Omental fat pad (tissue), 4 donors: ENCODE data around the gene PODN. TPM values are rescaled to one million over a fixed set of nuclear protein-coding genes. Genes with fewer than 3 reads are reported as not detected.
A peak's percentile ranks its signal among the peaks of the same experiment; 100 is the strongest.

ENCODE experiments used
- ATAC-seq: fragments of 150-250 bp; one replicate; pipeline ENCODE4 v1.9.1; 2016; ENCODE audit warnings: mild to moderate bottlenecking, moderate library complexity; ENCODE audit not compliant: low FRiP score
- DNase-seq: peaks from one replicate; pipeline ENCODE4 v3.0.0-alpha.2; 2019; ENCODE audit warnings: low spot score
- CTCF ChIP-seq, 3 donors: fragments of 450-650 bp; IDR thresholded peaks; one replicate each; pipeline ENCODE4 v1.5.1; 2016 to 2017; ENCODE audit warnings: antibody characterized with exemption in 3 of 3, mild to moderate bottlenecking in 3 of 3, moderate library complexity in 2 of 3
- total RNA-seq, 4 donors: library from RNA; depleted of rRNA; stranded (reverse); fragments of >200 nt; gene quantifications; one replicate each; pipeline ENCODE4 v1.1.0, GENCODE V29; 2016

Gene PODN
- total RNA-seq, 4 donors from 2014 or later = 99.8 to 440 (median 251) TPM

DNA sequence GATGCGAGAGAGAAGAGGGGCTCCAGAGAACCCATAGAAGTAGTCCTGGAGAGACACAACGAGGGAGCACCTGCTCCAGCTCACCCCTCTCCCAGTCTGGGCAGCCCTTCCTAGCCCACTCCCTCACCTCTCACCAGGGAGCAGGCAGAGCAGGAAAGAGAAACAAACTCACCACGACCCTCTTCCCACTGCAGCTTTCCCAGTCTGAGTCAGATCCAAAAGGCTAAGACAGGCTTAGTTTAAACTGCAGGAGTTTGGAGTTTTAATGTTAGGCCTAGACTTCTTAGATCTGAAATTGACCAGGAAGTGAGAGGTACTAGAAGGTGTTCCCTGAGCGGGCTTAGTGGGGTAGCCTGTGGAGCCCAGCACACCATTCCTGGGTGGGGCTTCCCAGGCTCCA lies 50.8 kb downstream of the PODN start:
- TF ChIP-seq CTCF (IDR thresholded peaks at IDR 0.05) = no peak
- no peak for DNase-seq
- ATAC-seq = no peak

DNA sequence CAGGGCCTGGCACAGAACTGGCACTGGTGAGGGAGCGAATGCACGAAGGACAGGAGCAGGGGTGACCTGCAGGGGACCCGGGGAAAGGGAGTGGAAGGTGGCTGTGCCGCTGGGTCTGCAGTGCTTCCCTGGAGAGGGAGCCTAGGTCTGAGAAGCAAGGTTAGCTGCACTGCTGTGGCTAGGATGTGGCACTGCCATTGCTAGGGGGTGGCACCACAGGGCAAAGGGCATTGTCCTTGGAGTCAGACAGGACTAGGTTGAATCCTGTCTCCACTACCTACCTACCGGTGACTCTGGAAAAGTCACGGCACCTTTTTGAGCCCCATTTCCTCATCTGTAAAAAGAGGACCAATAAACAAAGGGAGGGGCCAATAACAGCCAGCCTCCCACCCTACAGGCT lies 52.1 kb downstream of the PODN start:
- ATAC-seq (no peak), DNase-seq (no peak)
- TF ChIP-seq CTCF (IDR thresholded peaks at IDR 0.05) = no peak

DNA sequence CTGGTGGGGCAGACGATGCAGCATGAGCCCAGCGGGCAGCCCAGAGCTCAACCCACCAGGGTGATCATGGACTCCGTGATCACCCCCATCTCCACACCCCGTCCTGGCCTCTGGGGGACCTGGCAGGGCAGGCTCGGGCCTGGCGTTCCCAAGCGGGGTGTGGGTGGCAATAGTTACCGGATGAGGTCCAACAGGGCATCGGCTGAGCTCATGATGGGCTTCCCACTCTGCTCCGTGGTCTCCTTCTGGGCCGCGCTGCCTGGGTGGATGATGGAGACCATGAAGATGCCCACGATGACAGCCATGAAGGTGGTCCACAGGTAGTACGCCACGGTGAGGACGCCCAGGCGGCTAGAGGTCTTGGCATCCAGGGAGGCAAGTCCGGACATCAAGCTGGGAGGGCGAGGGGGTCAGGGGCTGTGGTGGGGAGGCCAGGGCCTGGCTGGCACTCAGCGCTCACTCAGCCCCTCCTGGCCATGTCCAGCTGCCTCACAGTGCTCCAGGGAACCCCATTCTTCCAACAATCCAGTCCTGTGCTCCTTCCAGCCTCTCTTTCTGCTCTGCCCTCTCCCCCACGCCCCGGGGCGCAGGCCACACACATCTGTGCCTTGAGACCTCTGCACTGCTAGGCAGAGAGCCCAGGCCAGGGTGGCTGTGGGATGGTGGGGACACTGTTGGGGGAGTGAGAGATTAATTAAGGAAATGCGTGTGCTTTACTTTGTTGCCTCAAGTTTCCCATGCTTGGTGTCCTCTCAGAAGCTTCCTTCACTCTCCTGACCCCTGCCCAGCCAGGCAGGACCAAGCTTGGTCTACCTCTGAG lies 52.8 kb downstream of the PODN start:
- DNase-seq (no peak), ATAC-seq (no peak)
- TF ChIP-seq CTCF (IDR thresholded peaks at IDR 0.05) = no peak

GRCh38 chr1:53115403-53116306 lies 53.6 kb downstream of the PODN start:
- DNase-seq (no peak), ATAC-seq (peak; percentile 52)
- no peak for TF ChIP-seq CTCF (IDR thresholded peaks at IDR 0.05)

GRCh38 chr1:53116307-53116810 lies 54.3 kb downstream of the PODN start:
- no peak for ATAC-seq
- DNase-seq = no peak
- no peak for TF ChIP-seq CTCF (IDR thresholded peaks at IDR 0.05)

DNA sequence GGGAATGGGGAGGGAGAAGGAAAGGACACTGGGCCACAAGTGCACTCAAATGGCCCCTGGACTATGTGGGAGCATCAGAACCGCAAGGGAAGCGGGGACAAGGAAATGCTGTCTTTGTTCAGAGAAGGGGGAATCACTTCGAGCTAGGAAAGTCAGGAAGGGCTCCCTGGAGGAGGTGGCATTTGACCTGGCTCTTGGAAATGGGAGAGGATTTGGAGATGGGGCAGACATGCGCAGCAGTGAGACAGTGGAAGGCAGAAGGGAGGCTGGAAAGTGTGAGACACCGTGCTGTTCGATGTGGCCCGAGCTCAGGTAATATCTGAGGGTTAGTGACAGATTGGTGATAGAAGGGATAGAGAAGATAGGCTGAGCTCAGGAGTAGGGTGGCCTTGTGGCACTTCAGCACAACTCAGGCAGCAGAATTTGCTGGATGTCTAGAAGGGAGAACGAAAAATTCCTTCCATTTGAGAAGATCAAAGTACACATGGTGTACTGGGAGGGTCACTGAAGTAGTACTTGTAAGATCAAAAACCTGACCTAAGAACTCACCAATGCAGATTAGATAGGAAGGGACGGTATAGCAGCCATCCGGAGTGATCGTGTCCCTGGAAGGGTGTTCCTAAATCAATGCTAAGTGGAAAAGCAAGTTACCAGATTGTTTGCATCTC lies 55.1 kb downstream of the PODN start:
- no peak for DNase-seq
- no peak for TF ChIP-seq CTCF (IDR thresholded peaks at IDR 0.05)
- ATAC-seq = no peak
